Activated CD4-positive, alpha-beta T cell treated with anti-CD3 and anti-CD28 coated beads, Interleukin-2, amount 10 ng/mL, durations not matched to agents 7 days and 5 days (primary cell): ENCODE results near the gene FBLIM1. TPM values are rescaled to one million over a fixed set of nuclear protein-coding genes. Genes with fewer than 3 reads are reported as not detected.

ENCODE experiments used
- CTCF ChIA-PET: fragments of 350-600 bp; sonication (Branson Sonifier 250); formaldehyde crosslinking; loops from one replicate; lab custom pipeline; 2021; ENCODE audit warnings: antibody characterized with exemption; lab: Charles Lee
- POLR2A ChIA-PET: fragments of 350-600 bp; sonication (Branson Sonifier 250); formaldehyde crosslinking; loops from one replicate; lab custom pipeline; 2021; ENCODE audit warnings: antibody characterized with exemption; lab: Charles Lee
- DNase-seq: peaks from one replicate; pipeline ENCODE4 v3.0.0-alpha.2; 2020
- H3K27ac Mint-ChIP-seq: one replicate; pipeline ENCODE4 v1.8.0; 2021; ENCODE audit warnings: mild to moderate bottlenecking, moderate library complexity, mixed read lengths
- H3K27me3 Mint-ChIP-seq: one replicate; pipeline ENCODE4 v1.8.0; 2021; ENCODE audit warnings: mixed read lengths
- H3K36me3 Mint-ChIP-seq: one replicate; pipeline ENCODE4 v1.8.0; 2021; ENCODE audit warnings: low read depth, mixed read lengths
- H3K4me1 Mint-ChIP-seq: one replicate; pipeline ENCODE4 v1.8.0; 2021; ENCODE audit warnings: mixed read lengths
- H3K4me3 Mint-ChIP-seq: one replicate; pipeline ENCODE4 v1.8.0; 2021; ENCODE audit warnings: mild to moderate bottlenecking, moderate library complexity, mixed read lengths
- H3K9me3 Mint-ChIP-seq: one replicate; pipeline ENCODE4 v1.8.0; 2021; ENCODE audit warnings: mixed read lengths
- total RNA-seq, 2 experiments: library from RNA; stranded (reverse); gene quantifications; one replicate each; pipeline ENCODE4 v1.2.3, GENCODE V29; 2021

FBLIM1 gene
- total RNA-seq, 2 experiments from 2014 or later: 0.12 TPM; not detected in 1

- Mint-ChIP-seq H3K27me3 (peaks cover 35% of the 10 kb centered on the region), H3K4me3 (no peak overlapping the region), H3K36me3 (no peaks in the 10 kb centered on the region), H3K9me3 (no peaks in the 10 kb centered on the region), H3K4me1 (peaks cover 12% of the 10 kb centered on the region), H3K27ac (no peak overlapping the region)
- no peak for DNase-seq
- POLR2A ChIA-PET: no interaction called here
- CTCF ChIA-PET: interaction anchor here (0.7 to 0.9 kb wide), 2 partner anchors 33 to 49 kb away, joined by 3 read pairs; no protein-coding TSS in a partner anchor
These were observed 3.0 kb upstream of the FBLIM1 start for GRCh38 chr1:15755646-15756040.

GRCh38 chr1:15756143-15757015 is 2.2 kb upstream of the FBLIM1 start:
- DNase-seq: peak; percentile 11
- peaks cover 12% of the 10 kb centered on the region for H3K4me1 Mint-ChIP-seq
- H3K27ac Mint-ChIP-seq: no peak overlapping the region
- H3K4me3 Mint-ChIP-seq: no peak overlapping the region
- H3K36me3 Mint-ChIP-seq: no peaks in the 10 kb centered on the region
- no peaks in the 10 kb centered on the region for H3K9me3 Mint-ChIP-seq
- CTCF ChIA-PET: interaction anchor here (0.9 kb wide), 1 partner anchor 34 kb away, joined by 3 read pairs; no protein-coding TSS in a partner anchor
- POLR2A ChIA-PET: no interaction called here
- peaks cover 42% of the 10 kb centered on the region for H3K27me3 Mint-ChIP-seq

- H3K27me3 Mint-ChIP-seq: peaks cover 46% of the 10 kb centered on the region
- POLR2A ChIA-PET: no interaction called here
- H3K4me1 Mint-ChIP-seq: peaks cover 12% of the 10 kb centered on the region
- H3K4me3 Mint-ChIP-seq: no peak overlapping the region
- CTCF ChIA-PET: no interaction called here
- H3K27ac Mint-ChIP-seq: no peak overlapping the region
- no peak for DNase-seq
- H3K36me3 Mint-ChIP-seq: no peaks in the 10 kb centered on the region
- no peaks in the 10 kb centered on the region for H3K9me3 Mint-ChIP-seq
These were observed 1.5 kb upstream of the FBLIM1 start for GRCh38 chr1:15757016-15757543.

- H3K36me3 Mint-ChIP-seq: no peaks in the 10 kb centered on the region
- no peaks in the 10 kb centered on the region for H3K9me3 Mint-ChIP-seq
- CTCF ChIA-PET: no interaction called here
These were observed 836 bp upstream of the FBLIM1 start for GRCh38 chr1:15757575-15758342.

GRCh38 chr1:15758953-15759661 is 512 bp downstream of the FBLIM1 start:
- H3K27ac Mint-ChIP-seq: no peak overlapping the region
- H3K4me3 Mint-ChIP-seq: no peak overlapping the region
- POLR2A ChIA-PET: no interaction called here
- peaks cover 12% of the 10 kb centered on the region for H3K4me1 Mint-ChIP-seq
- H3K36me3 Mint-ChIP-seq: no peaks in the 10 kb centered on the region
- no peaks in the 10 kb centered on the region for H3K9me3 Mint-ChIP-seq
- CTCF ChIA-PET: no interaction called here
- H3K27me3 Mint-ChIP-seq: peaks cover 46% of the 10 kb centered on the region
- no peak for DNase-seq

More at GRCh38 chr1:15757575-15758342, 836 bp upstream of the FBLIM1 start:
- Mint-ChIP-seq H3K4me3 (peak overlapping the region; percentile 30), H3K27me3 (peaks cover 46% of the 10 kb centered on the region), H3K27ac (no peak overlapping the region), H3K4me1 (peaks cover 12% of the 10 kb centered on the region)
- POLR2A ChIA-PET: no interaction called here
- DNase-seq: no peak

- ChIA-PET CTCF (interaction anchor here (0.6 kb wide), 1 partner anchor 351 kb away, joined by 6 read pairs; no protein-coding TSS in a partner anchor), POLR2A (no interaction called here)
- no peak for DNase-seq
- peaks cover 12% of the 10 kb centered on the region for H3K4me1 Mint-ChIP-seq
- no peaks in the 10 kb centered on the region for H3K9me3 Mint-ChIP-seq
- H3K36me3 Mint-ChIP-seq: no peaks in the 10 kb centered on the region
- no peak overlapping the region for H3K4me3 Mint-ChIP-seq
- no peak overlapping the region for H3K27ac Mint-ChIP-seq
- H3K27me3 Mint-ChIP-seq: peaks cover 41% of the 10 kb centered on the region
These were observed 2.1 kb downstream of the FBLIM1 start for GRCh38 chr1:15760520-15761211.

GRCh38 chr1:15761366-15762128 is 3.0 kb downstream of the FBLIM1 start:
- DNase-seq: no peak
- Mint-ChIP-seq H3K36me3 (no peaks in the 10 kb centered on the region), H3K4me3 (no peak overlapping the region), H3K9me3 (no peaks in the 10 kb centered on the region), H3K27ac (no peak overlapping the region), H3K27me3 (peaks cover 36% of the 10 kb centered on the region), H3K4me1 (peaks cover 7% of the 10 kb centered on the region)
- POLR2A ChIA-PET: no interaction called here
- CTCF ChIA-PET: interaction anchor here (1.2 kb wide), 1 partner anchor 169 kb away, joined by 3 read pairs; no protein-coding TSS in a partner anchor

- no peak overlapping the region for H3K27ac Mint-ChIP-seq
- no peaks in the 10 kb centered on the region for H3K36me3 Mint-ChIP-seq
- CTCF ChIA-PET: interaction anchor here (0.8 kb wide), 1 partner anchor 30 kb away, joined by 3 read pairs; no protein-coding TSS in a partner anchor
These were observed 4.0 kb downstream of the FBLIM1 start for GRCh38 chr1:15762546-15762945.

GRCh38 chr1:15764269-15764764 is 5.7 kb downstream of the FBLIM1 start:
- Mint-ChIP-seq H3K36me3 (no peaks in the 10 kb centered on the region), H3K27ac (no peak overlapping the region), H3K4me1 (no peaks in the 10 kb centered on the region), H3K9me3 (no peaks in the 10 kb centered on the region), H3K4me3 (no peak overlapping the region), H3K27me3 (peaks cover 20% of the 10 kb centered on the region)
- no peak for DNase-seq
- ChIA-PET CTCF (no interaction called here), POLR2A (no interaction called here)

More at GRCh38 chr1:15762546-15762945, 4.0 kb downstream of the FBLIM1 start:
- Mint-ChIP-seq H3K4me1 (peaks cover 3% of the 10 kb centered on the region), H3K9me3 (no peaks in the 10 kb centered on the region), H3K27me3 (peaks cover 26% of the 10 kb centered on the region), H3K4me3 (no peak overlapping the region)
- POLR2A ChIA-PET: no interaction called here
- no peak for DNase-seq

- Mint-ChIP-seq H3K9me3 (no peaks in the 10 kb centered on the region), H3K27me3 (peaks cover 14% of the 10 kb centered on the region), H3K4me3 (no peak overlapping the region), H3K4me1 (no peaks in the 10 kb centered on the region), H3K27ac (no peak overlapping the region), H3K36me3 (no peaks in the 10 kb centered on the region)
- ChIA-PET CTCF (interaction anchor here (1.2 kb wide), 1 partner anchor 27 kb away, joined by 3 read pairs; no protein-coding TSS in a partner anchor), POLR2A (no interaction called here)
- DNase-seq: no peak
These were observed 6.3 kb downstream of the FBLIM1 start for GRCh38 chr1:15764890-15765289.
